ENCODE results near the gene THADA. TPM values are rescaled to one million over a fixed set of nuclear protein-coding genes. Genes with fewer than 3 reads are reported as not detected.

The THADA gene
- total RNA-seq, 1 experiment from 2014 or later: 20.1 TPM

- Histone ChIP-seq H3K27me3 (ENCODE audit: insufficient read depth, low read length) (no peaks in the 10 kb centered on the region; the same call in 1 of the 2 replicates), H3K14ac (ENCODE audit: insufficient read depth, low read length) (no peak overlapping the region), H4K8ac (replicated peaks; ENCODE audit: insufficient read length, low read depth, low read length) (no peak overlapping the region), H3K23me2 (ENCODE audit: insufficient read length, low read depth, low read length, poor library complexity, severe bottlenecking) (peaks cover 6% of the 10 kb centered on the region), H3K79me2 (ENCODE audit: insufficient read depth, low read length) (no peaks in the 10 kb centered on the region), H3K4ac (ENCODE audit: low read depth, low read length) (no peak overlapping the region), H3K4me1 (ENCODE audit: insufficient read depth, low read length) (no peaks in the 10 kb centered on the region), H2AFZ (ENCODE audit: low read length) (no peak overlapping the region), H2BK20ac (ENCODE audit: low read depth, low read length, poor library complexity, severe bottlenecking) (no peak overlapping the region), H3K23ac (ENCODE audit: insufficient read length, low read depth, low read length) (no peak overlapping the region), H3K9me3 (ENCODE audit: control insufficient read depth, low read depth, low read length) (no peaks in the 10 kb centered on the region), H2BK12ac (ENCODE audit: insufficient read length, low read depth, low read length) (no peak overlapping the region), H2BK5ac (ENCODE audit: insufficient read length, low read length) (no peak overlapping the region), H4K5ac (ENCODE audit: insufficient read length, low read depth, low read length) (no peak overlapping the region), H3K4me2 (ENCODE audit: insufficient read depth, insufficient read length, low read length) (no peak overlapping the region), H2BK120ac (ENCODE audit: low read depth, low read length, poor library complexity, severe bottlenecking) (no peak overlapping the region), H4K20me1 (ENCODE audit: control insufficient read depth, insufficient read depth, insufficient read length) (no peaks in the 10 kb centered on the region), H3K18ac (ENCODE audit: insufficient read length, low read depth, low read length) (no peak overlapping the region), H3K56ac (ENCODE audit: insufficient read length, low read depth, low read length) (no peak overlapping the region), H2AK5ac (ENCODE audit: insufficient read length, low read length) (no peak overlapping the region), H3K79me1 (ENCODE audit: insufficient read depth, low read depth, low read length, poor library complexity, severe bottlenecking) (no peaks in the 10 kb centered on the region), H3K9ac (ENCODE audit: extremely low read depth, insufficient read length, low read length) (no peak overlapping the region), H2BK15ac (ENCODE audit: low read depth, low read length) (no peak overlapping the region), H3T11ph (ENCODE audit: low read length) (no peak overlapping the region), H3K27ac (ENCODE audit: insufficient read length, low read depth, low read length) (no peak overlapping the region), H4K91ac (ENCODE audit: insufficient read length, low read depth, low read length) (no peak overlapping the region)
- no CpG with 5 or more reads among the region's 2 CpGs for WGBS (ENCODE audit: extremely low coverage, insufficient read length, low lambda C conversion rate)
- no peak for DNase-seq
- Mint-ChIP-seq H3K27ac (no peak overlapping the region), H3K27me3 (ENCODE audit: low read depth) (peaks cover 8% of the 10 kb centered on the region), H3K36me3 (ENCODE audit: insufficient read depth in 1 of 3, low read depth in 3 of 3) (peaks cover 0 to 8% (median 0%) of the 10 kb centered on the region in 3 experiments; a peak in 3 of 7 replicates), H3K4me1 (peaks cover 4 to 6% of the 10 kb centered on the region in 2 experiments), H3K4me3 (no peak overlapping the region), H3K9me3 (peaks cover 4 to 8% of the 10 kb centered on the region in 2 experiments; a peak in 4 of 5 replicates)
- TF ChIP-seq CTCF (conservative IDR thresholded peaks at IDR 0.05): no peak
Observed at GRCh38 chr2:43642363-43642762, 46.5 kb upstream of the THADA start.

All from H9 (cell line).